Peyer's patch (tissue), 4 donors: Measurements from ENCODE around the gene KIAA2012.
A peak's percentile ranks its signal among the peaks of the same experiment; 100 is the strongest.

ENCODE experiments used
- POLR2A ChIP-seq, 2 donors: fragments of 450-650 bp; IDR thresholded peaks; one replicate each; pipeline ENCODE4 v1.5.1; 2017; ENCODE audit warnings: antibody characterized with exemption in 2 of 2, mild to moderate bottlenecking in 2 of 2, moderate library complexity in 2 of 2
- TF ChIP-seq, protein P1 (sequence below), 6 experiments: fragments of 450-650 bp in 4 of 6; fragments of 200-600 bp in 2 of 6; sonication (generic) in 1 of 6; IDR thresholded peaks; one replicate each; pipeline ENCODE4 v1.5.1; 2017 to 2019; ENCODE audit warnings: antibody characterized with exemption in 6 of 6, mild to moderate bottlenecking in 3 of 6, moderate library complexity in 1 of 6

DNA sequence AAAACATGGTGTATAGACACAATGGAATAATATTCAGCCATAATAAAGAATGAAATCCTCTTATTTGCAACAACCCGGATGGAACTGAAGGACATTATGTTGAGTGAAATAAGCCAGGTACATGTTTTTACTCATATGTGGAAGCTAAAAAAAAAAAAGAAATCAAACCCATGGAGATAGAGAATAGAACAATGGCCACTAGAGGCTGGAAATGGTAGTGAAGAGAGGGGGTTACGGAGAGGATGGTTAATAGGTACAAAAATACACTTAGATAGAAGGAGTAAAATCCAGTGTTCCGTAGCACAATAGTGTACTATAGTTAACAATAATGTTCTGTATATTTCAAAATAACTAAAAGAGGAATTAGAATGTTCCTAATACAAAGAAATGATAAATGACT lies 12.8 kb upstream of the KIAA2012 start:
- TF ChIP-seq, protein P1, sequence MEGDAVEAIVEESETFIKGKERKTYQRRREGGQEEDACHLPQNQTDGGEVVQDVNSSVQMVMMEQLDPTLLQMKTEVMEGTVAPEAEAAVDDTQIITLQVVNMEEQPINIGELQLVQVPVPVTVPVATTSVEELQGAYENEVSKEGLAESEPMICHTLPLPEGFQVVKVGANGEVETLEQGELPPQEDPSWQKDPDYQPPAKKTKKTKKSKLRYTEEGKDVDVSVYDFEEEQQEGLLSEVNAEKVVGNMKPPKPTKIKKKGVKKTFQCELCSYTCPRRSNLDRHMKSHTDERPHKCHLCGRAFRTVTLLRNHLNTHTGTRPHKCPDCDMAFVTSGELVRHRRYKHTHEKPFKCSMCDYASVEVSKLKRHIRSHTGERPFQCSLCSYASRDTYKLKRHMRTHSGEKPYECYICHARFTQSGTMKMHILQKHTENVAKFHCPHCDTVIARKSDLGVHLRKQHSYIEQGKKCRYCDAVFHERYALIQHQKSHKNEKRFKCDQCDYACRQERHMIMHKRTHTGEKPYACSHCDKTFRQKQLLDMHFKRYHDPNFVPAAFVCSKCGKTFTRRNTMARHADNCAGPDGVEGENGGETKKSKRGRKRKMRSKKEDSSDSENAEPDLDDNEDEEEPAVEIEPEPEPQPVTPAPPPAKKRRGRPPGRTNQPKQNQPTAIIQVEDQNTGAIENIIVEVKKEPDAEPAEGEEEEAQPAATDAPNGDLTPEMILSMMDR (IDR thresholded peaks at IDR 0.05), result peak in 2 of 6 experiments; percentile 16 to 18
- no peak for TF ChIP-seq POLR2A (IDR thresholded peaks at IDR 0.05)
